Measurements from ENCODE around the gene TTLL9.

Gene TTLL9

GRCh38 chr20:31989030-31989645 lies 118.7 kb downstream of the TTLL9 start:
- Histone ChIP-seq H3K27me3 (replicated peaks; ENCODE audit: control insufficient read depth, insufficient read depth, low read length) (peaks cover 3% of the 10 kb centered on the region), H3K36me3 (ENCODE audit: control insufficient read depth, insufficient read depth, low read length) (no peaks in the 10 kb centered on the region), H3K4me3 (replicated peaks; ENCODE audit: low read depth, low read length) (no peak overlapping the region)
- no peak for DNase-seq (ENCODE audit: extremely low read depth, insufficient read length)
- TF ChIP-seq CTCF (IDR thresholded peaks at IDR 0.05; ENCODE audit: insufficient read depth, low read length, poor library complexity, severe bottlenecking), result no peak

- Histone ChIP-seq H3K36me3 (ENCODE audit: control insufficient read depth, insufficient read depth, low read length) (no peaks in the 10 kb centered on the region), H3K27me3 (replicated peaks; ENCODE audit: control insufficient read depth, insufficient read depth, low read length) (peaks cover 3% of the 10 kb centered on the region), H3K4me3 (replicated peaks; ENCODE audit: low read depth, low read length) (no peak overlapping the region)
- no peak for TF ChIP-seq CTCF (IDR thresholded peaks at IDR 0.05; ENCODE audit: insufficient read depth, low read length, poor library complexity, severe bottlenecking)
- DNase-seq (ENCODE audit: extremely low read depth, insufficient read length), result no peak
These were observed 120.4 kb downstream of the TTLL9 start for GRCh38 chr20:31990641-31991338.

- Histone ChIP-seq H3K4me3 (replicated peaks; ENCODE audit: low read depth, low read length) (no peak overlapping the region), H3K36me3 (ENCODE audit: control insufficient read depth, insufficient read depth, low read length) (no peaks in the 10 kb centered on the region), H3K27me3 (replicated peaks; ENCODE audit: control insufficient read depth, insufficient read depth, low read length) (peaks cover 3% of the 10 kb centered on the region)
- no peak for DNase-seq (ENCODE audit: extremely low read depth, insufficient read length)
- TF ChIP-seq CTCF (IDR thresholded peaks at IDR 0.05; ENCODE audit: insufficient read depth, low read length, poor library complexity, severe bottlenecking), result no peak
These were observed 120.9 kb downstream of the TTLL9 start for GRCh38 chr20:31991339-31991705.

- Histone ChIP-seq H3K27me3 (replicated peaks; ENCODE audit: control insufficient read depth, insufficient read depth, low read length) (peaks cover 3% of the 10 kb centered on the region), H3K4me3 (replicated peaks; ENCODE audit: low read depth, low read length) (no peak overlapping the region), H3K36me3 (ENCODE audit: control insufficient read depth, insufficient read depth, low read length) (no peaks in the 10 kb centered on the region)
- DNase-seq (ENCODE audit: extremely low read depth, insufficient read length), result no peak
- TF ChIP-seq CTCF (IDR thresholded peaks at IDR 0.05; ENCODE audit: insufficient read depth, low read length, poor library complexity, severe bottlenecking), result no peak
These were observed 121.7 kb downstream of the TTLL9 start for GRCh38 chr20:31992086-31992485.
